ENCODE measurements around the gene NME1. TPM values are rescaled to one million over a fixed set of nuclear protein-coding genes. Genes with fewer than 3 reads are reported as not detected.

NME1 gene
- total and polyA plus RNA-seq, 9 of the 15 experiments (the other 6 are each of a cell fraction or from before 2014, with no cell fraction given), result 449 to 1,588 (median 604) TPM

DNA sequence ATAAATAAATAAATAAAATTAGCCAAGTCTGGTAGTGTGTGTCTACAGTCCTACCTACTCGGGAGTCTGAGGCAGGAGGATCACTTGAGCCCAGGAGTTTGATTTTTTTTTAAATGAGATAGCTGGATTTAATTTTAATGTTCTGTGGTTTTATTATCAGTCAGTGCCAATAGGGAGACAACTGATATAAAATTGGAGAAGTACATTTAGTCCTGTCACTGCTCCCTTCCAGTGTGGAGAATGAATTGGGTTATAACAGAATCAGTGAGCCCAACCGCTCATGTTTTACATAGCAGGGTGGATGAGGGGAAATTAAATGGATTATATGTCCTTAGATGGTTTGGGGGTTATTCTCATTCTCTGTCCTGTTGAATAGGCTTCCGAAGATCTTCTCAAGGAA, 6.2 kb downstream of the NME1 start (continued):
- TF ChIP-seq OTX1 (CRISPR knock-in tag; IDR thresholded peaks at IDR 0.05) (no peak), ZNF77 (CRISPR knock-in tag; IDR thresholded peaks at IDR 0.05) (no peak), TAF15 (IDR thresholded peaks at IDR 0.05; ENCODE audit: low read depth, low read length) (no peak), PHTF2 (CRISPR knock-in tag; IDR thresholded peaks at IDR 0.05) (no peak), YBX1 (IDR thresholded peaks at IDR 0.05) (no peak), MECOM (CRISPR knock-in tag; IDR thresholded peaks at IDR 0.05) (no peak), ZNF76 (CRISPR knock-in tag; IDR thresholded peaks at IDR 0.05; ENCODE audit: borderline replicate concordance) (no peak)
- TF ChIP-seq, protein P1, sequence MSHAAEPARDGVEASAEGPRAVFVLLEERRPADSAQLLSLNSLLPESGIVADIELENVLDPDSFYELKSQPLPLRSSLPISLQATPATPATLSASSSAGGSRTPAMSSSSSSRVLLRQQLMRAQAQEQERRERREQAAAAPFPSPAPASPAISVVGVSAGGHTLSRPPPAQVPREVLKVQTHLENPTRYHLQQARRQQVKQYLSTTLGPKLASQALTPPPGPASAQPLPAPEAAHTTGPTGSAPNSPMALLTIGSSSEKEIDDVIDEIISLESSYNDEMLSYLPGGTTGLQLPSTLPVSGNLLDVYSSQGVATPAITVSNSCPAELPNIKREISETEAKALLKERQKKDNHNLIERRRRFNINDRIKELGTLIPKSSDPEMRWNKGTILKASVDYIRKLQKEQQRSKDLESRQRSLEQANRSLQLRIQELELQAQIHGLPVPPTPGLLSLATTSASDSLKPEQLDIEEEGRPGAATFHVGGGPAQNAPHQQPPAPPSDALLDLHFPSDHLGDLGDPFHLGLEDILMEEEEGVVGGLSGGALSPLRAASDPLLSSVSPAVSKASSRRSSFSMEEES (CRISPR knock-in tag; IDR thresholded peaks at IDR 0.05), result no peak
- TF ChIP-seq, protein P2, sequence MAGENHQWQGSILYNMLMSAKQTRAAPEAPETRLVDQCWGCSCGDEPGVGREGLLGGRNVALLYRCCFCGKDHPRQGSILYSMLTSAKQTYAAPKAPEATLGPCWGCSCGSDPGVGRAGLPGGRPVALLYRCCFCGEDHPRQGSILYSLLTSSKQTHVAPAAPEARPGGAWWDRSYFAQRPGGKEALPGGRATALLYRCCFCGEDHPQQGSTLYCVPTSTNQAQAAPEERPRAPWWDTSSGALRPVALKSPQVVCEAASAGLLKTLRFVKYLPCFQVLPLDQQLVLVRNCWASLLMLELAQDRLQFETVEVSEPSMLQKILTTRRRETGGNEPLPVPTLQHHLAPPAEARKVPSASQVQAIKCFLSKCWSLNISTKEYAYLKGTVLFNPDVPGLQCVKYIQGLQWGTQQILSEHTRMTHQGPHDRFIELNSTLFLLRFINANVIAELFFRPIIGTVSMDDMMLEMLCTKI (IDR thresholded peaks at IDR 0.05; ENCODE audit: partially characterized antibody), result no peak
- TF ChIP-seq, protein P3, sequence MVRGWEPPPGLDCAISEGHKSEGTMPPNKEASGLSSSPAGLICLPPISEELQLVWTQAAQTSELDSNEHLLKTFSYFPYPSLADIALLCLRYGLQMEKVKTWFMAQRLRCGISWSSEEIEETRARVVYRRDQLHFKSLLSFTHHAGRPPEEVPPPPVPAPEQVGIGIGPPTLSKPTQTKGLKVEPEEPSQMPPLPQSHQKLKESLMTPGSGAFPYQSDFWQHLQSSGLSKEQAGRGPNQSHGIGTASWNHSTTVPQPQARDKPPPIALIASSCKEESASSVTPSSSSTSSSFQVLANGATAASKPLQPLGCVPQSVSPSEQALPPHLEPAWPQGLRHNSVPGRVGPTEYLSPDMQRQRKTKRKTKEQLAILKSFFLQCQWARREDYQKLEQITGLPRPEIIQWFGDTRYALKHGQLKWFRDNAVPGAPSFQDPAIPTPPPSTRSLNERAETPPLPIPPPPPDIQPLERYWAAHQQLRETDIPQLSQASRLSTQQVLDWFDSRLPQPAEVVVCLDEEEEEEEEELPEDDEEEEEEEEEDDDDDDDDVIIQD (CRISPR knock-in tag; IDR thresholded peaks at IDR 0.05), result no peak

All from K562 (cell line).